ENCODE data around the gene FAS.

The FAS gene

DNA sequence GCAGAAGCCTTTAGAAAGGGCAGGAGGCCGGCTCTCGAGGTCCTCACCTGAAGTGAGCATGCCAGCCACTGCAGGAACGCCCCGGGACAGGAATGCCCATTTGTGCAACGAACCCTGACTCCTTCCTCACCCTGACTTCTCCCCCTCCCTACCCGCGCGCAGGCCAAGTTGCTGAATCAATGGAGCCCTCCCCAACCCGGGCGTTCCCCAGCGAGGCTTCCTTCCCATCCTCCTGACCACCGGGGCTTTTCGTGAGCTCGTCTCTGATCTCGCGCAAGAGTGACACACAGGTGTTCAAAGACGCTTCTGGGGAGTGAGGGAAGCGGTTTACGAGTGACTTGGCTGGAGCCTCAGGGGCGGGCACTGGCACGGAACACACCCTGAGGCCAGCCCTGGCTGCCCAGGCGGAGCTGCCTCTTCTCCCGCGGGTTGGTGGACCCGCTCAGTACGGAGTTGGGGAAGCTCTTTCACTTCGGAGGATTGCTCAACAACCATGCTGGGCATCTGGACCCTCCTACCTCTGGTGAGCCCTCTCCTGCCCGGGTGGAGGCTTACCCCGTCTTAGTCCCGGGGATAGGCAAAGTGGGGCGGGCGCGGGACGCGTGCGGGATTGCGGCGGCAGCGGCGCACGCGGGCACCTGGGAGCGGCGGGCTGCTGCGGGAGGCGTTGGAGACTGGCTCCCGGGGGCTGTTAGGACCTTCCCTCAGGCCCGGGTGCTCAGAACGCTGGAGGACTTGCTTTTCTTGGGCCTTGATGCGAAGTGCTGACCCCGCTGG lies at the start of gene FAS:
Gene FAS (plus strand): TSS at position 415 of the 777 bp plus-strand sequence. CDS start 79 bp downstream, at position 494.
- peak; percentile 52 for DNase-seq

DNA sequence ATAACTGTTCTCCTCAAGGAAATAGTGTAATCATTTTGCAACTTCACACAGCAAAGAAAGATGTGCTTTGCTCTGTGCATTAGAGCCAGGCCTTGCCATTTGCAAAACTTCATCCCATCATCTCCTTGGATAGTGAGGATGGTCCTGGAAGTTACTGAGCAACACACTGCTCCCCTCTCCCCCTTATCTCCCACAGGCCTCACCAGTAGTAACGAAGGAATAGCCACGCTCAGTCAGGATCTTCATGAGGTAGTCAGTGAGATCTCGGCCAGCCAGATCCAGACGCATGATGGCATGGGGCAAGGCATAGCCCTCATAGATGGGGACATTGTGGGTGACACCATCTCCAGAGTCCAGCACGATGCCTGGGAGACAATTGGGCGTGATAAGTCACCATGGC lies 49.6 kb upstream of the FAS start:
- no peak for DNase-seq

DNA sequence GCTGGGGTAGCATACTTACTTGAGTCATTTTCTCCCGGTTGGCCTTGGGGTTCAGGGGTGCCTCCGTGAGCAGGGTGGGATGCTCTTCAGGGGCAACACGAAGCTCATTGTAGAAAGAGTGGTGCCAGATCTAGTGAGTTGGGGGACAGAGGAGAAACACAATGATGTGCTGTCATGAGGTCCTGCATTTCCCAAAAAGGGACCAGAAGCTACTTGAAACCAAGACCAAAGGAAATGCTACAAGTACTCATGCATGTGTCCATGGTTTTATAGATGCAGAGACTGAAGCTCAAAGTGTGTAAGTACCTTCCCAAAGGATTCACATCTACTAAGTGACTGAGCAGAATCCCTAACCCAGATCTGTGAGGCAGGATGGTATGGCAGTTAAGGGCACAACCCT lies 46.8 kb upstream of the FAS start:
- DNase-seq: no peak

DNA sequence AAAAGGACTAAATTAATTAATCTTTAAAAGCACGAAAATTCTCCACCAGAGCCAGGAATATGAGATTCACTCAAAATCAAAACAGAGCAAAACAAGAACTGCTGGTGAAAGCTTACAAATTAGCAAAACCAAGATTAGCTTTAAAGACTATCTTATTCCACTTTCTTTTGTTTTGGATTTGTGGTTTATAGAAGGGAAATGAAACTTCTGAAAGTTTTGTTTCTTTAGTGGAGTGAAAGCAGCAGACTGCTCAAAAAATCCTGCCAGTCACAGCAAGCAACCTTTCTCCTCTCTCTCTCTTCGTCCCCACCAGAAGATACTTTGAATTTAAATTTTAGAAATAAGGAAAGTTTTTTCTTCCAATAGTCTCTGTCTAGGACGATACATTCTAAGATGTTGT lies 45.8 kb upstream of the FAS start:
- DNase-seq: no peak

DNA sequence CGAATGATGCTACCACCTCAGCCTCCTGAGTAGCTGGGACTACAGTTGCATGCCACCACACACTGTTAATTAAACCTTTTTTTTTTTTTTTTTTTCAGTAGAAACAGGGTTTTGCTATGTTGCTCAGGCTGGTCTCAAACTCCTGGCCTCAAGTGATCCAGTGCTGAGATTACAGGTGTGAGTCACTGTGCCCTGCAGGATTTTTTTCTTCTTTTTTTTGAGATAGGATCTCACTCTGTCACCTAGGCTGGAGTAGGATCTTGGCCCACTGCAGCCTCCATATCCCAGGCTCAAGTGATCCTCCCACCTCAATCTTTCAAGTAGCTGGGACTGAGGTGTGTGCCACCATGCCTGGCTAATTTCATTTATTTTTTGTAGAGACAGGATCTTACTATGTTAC lies 44.4 kb upstream of the FAS start:
- DNase-seq: no peak

DNA sequence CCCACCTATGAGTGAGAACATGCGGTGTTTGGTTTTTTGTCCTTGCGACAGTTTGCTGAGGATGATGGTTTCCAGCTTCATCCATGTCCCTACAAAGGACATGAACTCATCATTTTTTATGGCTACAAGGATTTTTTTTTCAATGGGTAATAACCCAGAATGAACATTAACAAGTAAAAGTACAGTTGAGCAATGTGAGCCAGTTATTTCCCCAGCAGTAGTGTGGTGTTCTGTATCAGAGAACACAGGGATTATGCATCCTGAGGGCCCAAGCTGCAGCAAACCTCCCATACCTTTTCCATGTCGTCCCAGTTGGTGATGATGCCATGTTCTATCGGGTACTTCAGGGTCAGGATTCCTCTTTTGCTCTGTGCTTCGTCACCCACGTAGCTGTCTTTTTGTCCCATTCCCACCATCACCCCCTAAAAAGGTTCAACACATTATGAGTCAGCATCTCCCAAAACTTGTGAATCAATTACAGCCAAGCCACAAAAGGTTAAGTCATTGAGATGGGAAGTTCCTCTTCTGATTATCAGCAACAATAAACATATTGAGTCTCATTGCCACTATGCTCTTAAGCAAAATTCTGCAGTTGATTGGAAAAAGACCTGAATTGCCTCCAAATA lies 43.5 kb upstream of the FAS start:
- DNase-seq: no peak

DNA sequence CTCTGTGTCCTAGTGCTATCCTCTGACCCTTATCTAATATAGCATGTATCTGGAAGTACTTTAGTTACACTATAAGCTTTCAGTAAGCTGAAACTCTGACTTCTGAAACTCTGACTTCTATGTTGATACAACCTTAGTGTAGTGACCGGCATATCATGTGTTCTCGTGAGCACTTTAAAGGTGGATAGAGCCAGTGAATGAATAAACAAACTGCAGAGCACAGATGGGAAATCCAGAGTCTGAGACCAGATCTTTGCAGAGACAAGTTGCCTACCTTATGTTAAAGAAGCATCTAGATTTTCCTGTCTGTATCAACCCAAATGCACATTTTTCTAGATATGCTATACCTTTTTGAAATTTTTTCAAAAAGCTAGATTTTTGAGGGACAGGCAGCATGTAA lies 41.5 kb upstream of the FAS start:
- no peak for DNase-seq

DNA sequence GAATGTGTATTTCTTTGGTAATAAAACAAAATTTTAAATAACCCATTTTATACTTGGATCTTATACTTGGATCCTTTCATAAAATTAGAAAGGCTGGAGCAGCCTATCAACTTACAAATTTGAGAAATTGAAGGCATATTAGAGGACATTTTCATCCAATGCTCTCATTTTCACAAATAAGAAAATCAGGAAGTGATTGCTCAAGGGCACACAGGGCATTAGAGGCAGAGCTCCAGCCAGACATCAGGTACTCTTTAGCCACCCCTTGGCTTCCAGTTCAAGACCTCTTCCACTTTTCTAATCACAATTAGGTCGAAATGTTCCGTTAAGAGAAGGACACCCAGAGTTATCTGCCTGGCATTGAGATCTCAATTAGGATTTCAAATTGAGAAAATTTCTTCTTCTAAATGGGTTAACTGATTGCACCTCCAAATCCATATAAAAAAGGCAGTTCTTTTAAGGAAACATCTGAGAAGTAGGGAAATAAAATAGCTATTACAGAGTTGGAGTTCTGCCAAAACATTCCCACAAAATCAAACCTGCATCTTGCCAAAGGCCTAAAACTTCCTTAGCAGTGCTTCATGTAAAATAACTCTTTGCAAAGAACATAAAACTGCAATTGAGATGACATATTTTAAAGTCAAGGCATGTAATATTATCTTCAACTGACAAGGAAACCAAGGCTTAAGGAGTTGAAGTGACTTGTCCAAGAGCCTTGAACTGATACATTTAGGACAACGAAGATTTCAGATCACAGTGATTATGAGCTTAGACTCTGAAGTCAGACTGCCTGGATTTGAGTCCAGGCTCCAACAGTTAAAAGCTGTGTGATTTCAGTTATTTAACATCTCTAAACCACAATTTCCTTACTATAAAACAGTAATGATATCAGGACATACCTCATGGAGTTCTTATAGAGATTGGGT lies 40.4 kb upstream of the FAS start:
- peak; percentile 52 for DNase-seq

DNA sequence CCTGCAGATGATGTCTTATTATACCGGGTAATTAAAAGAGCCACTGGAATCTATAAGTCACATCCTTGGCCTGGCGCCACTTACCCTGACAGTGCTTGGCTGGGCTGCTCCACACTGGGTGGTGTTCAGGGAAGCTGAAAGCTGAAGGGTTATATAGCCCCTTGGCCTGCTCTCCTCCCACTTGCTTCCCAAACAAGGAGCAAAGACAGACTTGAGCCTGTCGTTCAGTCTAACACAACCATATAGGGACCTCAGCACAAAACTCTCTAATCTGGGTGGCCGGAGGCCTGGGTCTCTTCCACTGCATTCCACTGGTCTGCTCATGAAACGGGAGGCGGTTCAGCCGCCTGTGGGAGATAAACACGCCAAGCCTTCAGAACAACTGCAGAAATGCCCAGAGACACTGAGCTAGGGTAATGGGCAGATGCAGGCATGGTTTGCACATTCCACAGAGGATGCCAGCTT lies 37.9 kb upstream of the FAS start, which contains the start of gene ACTA2:
Gene ACTA2 (minus strand): TSS at position 127 of the 465 bp plus-strand sequence. CDS start 3,843 bp downstream, outside the sequence.
- DNase-seq: peak; percentile 95

DNA sequence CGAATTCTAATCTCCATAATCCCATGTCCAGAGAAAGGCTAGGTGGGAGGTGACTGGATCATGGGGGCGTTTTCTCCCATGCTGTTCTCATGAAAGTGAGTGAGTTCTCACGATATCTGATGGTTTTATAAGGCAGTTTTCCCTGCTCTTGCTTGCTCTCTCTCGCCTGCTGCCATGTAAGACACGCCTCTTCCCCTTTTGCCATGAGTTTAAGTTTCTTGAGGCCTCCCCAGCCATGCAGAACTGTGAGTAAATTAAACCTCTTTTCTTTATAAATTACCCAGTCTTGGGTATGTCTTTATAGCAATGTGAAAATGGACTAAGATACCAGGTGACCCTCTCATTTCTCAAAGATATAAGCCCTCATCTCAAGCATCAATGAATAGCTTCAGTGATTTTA lies 36.9 kb upstream of the FAS start:
- DNase-seq: no peak

DNA sequence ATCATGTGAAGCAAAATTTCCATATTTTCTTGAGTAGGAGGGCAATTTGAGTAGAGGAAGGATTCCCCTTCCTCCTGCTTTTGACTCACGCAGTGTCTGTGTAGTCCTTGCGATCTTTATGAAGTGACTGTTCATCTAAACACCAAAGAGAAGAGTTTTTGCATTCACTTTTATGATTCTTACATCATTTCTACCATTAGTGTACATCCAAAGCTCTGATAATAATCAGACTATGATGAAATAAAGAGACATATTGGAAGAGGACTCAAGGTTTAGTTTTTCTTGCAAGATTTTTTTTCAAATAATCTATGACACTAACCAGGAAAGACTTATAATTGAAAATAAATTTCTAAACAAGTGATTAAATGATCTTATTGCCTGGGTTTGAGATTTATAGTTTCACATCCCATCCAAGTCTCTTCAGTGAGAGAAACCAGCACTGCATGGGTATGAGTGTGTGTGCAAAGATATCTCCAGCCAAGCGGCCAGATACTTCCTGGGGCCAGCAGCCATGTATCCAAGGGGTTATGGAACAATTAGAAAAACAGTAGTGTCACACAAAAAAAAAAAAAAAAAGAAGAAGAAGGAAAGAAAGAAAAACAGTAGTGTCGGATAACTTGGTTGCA lies 36.0 kb upstream of the FAS start:
- no peak for DNase-seq

DNA sequence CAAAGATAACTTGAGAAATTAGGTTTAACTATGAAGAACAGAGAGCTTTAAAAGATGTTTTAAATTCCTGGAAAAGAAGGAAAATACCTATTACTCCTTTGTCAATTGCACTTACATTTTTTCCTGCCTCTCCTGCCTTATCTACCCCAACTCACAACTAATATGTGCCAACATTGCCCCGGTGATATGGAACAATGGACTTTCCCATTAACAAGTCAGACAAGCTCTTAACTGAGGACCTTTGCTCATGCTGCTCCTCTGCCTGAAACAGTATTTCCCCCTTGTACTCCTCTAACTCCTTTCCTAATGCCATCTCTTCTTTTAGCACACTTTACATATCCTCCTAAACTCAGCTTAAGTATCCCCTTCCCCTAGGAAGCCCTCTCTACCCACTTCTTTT lies 33.2 kb upstream of the FAS start:
- no peak for DNase-seq

DNA sequence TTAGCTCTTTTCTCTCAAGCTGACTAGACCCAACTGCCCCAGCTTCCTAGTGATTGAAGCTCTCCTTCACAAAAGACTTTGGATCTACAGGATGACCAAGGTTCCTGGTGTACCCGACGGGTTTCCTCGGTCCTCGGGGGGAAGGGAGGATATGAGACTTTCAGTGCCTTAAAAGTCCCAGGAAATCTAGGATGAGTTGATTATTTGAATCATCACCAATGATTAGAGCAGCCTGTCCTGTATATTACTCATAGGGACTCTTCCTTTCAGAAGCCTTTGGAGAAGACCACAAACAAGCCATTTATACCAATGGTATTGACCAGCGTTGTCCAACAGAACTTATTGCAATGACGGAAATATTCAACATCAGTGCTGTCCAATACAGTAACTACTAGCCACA lies 31.9 kb upstream of the FAS start:
- DNase-seq: no peak

DNA sequence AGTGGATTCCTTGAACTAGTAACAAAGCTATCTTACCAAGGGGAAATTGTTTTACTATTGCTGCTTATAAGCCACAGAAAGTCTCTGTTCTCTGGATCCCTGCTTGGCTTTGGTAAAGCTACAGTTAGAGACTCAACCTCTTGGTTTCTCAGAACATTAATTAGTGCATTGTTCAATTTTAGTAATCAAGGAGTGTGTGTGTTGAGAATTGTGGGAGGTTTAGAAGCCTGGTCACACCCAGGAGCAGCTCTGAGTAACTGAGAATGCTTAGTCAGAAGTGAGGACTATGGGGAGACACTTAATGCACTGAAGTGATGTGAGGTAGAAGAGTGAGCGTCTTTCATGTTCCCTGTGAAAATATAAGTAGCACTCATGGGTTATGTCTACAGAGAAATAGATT lies 29.8 kb upstream of the FAS start:
- no peak for DNase-seq

DNA sequence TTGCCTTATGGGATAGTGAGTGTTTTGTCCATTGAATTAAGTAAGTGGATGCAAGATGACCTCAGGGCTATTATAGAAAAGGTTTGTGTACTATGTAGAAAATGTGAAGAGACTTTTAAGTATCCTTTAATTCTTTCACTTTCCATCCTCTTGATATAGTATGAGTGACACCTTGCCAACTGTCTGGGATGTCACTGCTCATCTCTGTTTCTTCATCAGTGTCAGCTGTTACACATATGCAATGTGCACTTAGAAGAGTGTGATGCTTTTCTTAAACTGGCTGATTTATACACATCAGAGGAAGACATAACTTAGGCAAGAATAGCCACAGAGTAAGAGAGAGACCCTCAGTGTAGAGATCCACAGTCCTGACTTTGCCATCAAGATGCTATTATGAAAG lies 29.3 kb upstream of the FAS start:
- DNase-seq: no peak

DNA sequence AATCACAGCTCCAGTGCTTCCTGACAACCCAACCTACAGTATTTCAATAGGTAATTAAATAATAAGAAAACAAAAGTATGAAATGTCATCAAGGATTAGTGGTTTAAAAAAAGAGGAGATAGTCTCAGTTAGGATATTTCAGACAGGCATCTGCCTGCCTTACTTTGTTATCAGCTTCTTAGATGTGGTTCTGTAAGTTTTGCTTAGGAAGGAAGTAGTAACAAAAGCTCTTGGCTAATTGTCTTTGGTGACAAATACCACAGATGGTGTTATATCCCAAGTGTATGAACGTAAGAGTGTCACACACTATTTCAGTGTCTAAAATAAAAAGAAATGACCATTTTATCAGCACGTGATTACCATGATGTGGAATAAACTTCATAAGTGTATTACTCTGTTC lies 28.3 kb upstream of the FAS start:
- DNase-seq: no peak

DNA sequence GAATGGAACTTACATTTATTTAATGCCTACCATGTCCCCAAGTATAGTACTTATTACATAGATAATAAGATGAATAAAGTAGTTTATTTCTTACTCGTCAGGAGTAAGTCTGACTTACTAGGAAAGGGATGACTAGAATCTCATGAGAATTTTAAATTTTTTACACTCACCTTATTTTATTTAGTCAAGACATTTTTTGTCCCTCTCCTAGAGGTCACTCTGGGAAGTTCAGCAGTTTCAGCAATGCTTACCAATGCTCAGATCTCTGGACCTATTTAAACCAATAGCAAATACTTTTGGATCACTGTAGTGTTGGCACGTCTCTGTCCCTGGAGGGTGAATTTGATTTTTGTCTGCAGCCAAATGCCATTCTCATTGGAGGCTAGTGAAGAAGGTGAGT lies 27.3 kb upstream of the FAS start:
- no peak for DNase-seq

DNA sequence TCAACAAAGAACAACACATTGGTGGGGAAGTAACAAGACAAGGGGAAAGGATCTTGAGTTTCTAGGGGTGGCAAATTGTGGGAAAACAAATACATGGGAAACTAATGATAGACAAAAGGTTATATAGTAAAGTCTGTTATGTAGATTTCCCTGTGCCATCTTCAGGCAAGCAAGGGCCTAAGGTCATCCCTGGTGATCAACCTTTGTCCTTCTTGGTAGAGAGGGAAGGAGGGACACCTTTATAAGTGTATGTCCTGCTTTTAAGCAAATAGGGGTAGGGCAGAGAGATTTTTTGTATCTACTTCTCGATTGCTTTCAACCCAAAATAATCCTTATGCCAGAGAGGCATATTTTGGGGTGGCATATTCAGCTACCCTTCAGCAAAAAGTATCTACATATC lies 26.2 kb upstream of the FAS start:
- no peak for DNase-seq

DNA sequence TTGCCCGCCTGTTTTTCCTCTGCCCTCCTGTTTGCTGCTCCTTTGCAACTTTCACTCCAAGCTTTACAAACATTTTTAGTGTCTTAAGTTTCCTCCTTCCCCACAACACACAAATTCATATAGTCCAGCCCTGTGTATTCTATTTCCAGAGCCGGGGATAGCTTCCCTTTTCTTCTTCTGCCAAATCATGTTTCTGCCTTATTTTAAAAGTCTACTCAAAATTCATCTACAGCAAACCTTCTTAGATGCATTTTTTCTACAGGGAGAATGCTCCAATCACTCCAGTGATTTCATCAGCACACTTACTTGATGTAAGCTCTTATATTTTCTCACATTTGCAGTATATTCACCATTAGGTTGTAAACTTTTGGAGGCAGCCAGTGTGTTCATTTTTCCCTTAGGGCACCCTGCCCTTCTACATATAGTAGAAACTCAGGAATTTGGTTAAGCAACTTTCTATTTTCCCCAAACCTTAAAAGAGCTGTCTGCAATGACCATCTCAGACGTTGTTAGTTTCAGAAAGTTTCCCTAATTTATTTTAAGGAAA lies 25.7 kb upstream of the FAS start:
- peak; percentile 49 for DNase-seq

DNA sequence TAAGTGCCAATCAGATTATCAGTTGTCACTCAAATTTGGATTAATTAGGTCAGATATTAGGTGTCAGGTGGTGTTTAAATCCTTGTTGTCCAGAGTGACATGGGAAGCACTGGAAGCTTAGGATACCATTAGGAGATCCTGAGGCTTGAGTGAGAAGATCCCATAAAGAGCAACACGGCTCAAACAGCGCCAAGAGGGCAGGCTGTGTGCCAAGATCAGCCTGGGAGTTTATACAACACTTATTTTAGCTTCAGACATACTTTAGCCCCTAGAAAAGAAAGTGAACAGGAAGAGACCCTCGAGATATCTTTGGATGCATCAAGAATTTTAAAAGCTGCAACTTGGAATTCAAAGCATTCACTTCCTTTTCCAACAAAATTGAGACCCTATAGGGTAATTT lies 23.8 kb upstream of the FAS start:
- no peak for DNase-seq

DNA sequence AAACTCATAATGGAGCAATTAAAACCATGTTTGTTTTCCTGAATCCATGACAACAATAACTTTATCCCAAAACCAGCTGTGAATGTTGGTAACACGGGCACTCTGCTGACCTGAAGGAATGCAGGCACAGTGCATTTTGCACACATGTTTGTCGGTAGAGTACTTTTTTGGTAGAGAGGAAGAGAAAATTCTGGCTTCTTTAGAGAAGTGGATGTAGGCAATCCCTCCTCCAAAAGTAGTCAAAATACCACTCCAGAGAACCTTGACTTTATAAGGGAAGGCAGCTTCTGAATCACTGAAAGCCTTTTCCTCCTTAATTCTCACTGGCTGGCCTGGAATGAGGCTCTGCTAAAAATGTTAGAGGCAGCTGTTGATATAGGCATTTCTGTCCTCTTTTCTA lies 22.2 kb upstream of the FAS start:
- peak; percentile 56 for DNase-seq

DNA sequence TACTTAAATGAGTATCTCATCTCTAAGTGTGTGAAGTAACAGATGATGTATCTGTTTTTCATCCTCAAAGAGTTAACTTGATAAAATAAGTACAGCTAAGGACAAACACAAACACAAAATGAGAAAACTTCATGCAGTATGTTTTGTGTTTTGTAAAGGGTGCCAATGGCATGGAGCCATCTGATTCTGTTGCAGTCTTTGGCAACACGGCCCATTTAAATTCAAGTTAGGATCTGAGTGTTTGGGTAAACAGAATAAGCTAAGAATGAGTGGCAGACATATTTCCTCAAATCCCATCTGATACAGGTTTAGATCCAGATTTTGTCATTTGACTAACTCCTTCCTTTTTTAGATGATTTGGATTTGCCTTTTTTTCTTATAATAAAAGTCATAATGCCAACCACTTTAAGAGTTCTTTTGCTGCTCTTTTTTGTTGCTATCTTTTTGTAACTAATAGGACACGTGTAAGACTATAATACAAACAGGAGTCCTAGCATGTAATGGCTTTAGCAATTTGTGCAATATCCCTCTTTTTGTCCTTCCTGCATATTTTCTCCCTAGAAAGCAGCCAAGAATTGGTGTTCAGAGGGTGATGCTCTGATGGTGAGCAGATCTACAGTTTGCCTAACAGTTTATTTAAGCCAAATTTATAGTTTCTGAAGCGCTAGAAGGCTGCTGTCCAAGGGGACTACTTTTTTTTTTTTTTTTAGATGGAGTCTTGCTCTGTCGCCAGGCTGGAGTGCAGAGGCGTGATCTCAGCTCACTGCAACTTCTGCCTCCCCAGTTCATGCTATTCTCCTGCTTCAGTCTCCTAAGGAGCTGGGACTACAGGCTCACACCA lies 19.2 kb upstream of the FAS start:
- DNase-seq: no peak
